ENCODE data around the gene SRPK2.
"Not testable (repeated sequence)": the region's sequence is repeated elsewhere in the genome, so short reads cannot be mapped to it uniquely, and the experiment has no call there.

The SRPK2 gene

GRCh38 chr7:105339404-105340323 is 49.1 kb downstream of the SRPK2 start:
- no peak for DNase-seq (ENCODE audit: low read depth)

- no peak for DNase-seq (ENCODE audit: low read depth)
Measured at GRCh38 chr7:105337529-105337928, 51.2 kb downstream of the SRPK2 start.

- DNase-seq (ENCODE audit: low read depth): no peak
Measured at GRCh38 chr7:105336009-105336408, 52.7 kb downstream of the SRPK2 start.

GRCh38 chr7:105332661-105333060 is 56.1 kb downstream of the SRPK2 start:
- not testable (repeated sequence) for DNase-seq (ENCODE audit: low read depth)

GRCh38 chr7:105330526-105330925 is 58.2 kb downstream of the SRPK2 start:
- DNase-seq (ENCODE audit: low read depth): no peak

- DNase-seq (ENCODE audit: low read depth): no peak
Measured at GRCh38 chr7:105327201-105327600, 61.5 kb downstream of the SRPK2 start.

- DNase-seq (ENCODE audit: low read depth): no peak
Measured at GRCh38 chr7:105325216-105325904, 63.4 kb downstream of the SRPK2 start.

GRCh38 chr7:105324606-105325005 is 64.1 kb downstream of the SRPK2 start:
- DNase-seq (ENCODE audit: low read depth): not testable (repeated sequence)

GRCh38 chr7:105323366-105323765 is 65.4 kb downstream of the SRPK2 start:
- DNase-seq (ENCODE audit: low read depth): no peak

GRCh38 chr7:105322655-105323277 is 66.0 kb downstream of the SRPK2 start:
- DNase-seq (ENCODE audit: low read depth): no peak

- DNase-seq (ENCODE audit: low read depth): no peak
Measured at GRCh38 chr7:105321754-105322455, 66.8 kb downstream of the SRPK2 start.

GRCh38 chr7:105320896-105321295 is 67.8 kb downstream of the SRPK2 start:
- no peak for DNase-seq (ENCODE audit: low read depth)

- DNase-seq (ENCODE audit: low read depth): no peak
Measured at GRCh38 chr7:105319578-105319977, 69.1 kb downstream of the SRPK2 start.

GRCh38 chr7:105316578-105317344 is 72.0 kb downstream of the SRPK2 start:
- DNase-seq (ENCODE audit: low read depth): no peak

- DNase-seq (ENCODE audit: low read depth): no peak
Measured at GRCh38 chr7:105315357-105315756, 73.4 kb downstream of the SRPK2 start.

GRCh38 chr7:105309235-105310169 is 79.2 kb downstream of the SRPK2 start:
- no peak for DNase-seq (ENCODE audit: low read depth)

- DNase-seq (ENCODE audit: low read depth): no peak
Measured at GRCh38 chr7:105307163-105307672, 81.5 kb downstream of the SRPK2 start.

GRCh38 chr7:105306298-105306748 is 82.4 kb downstream of the SRPK2 start:
- no peak for DNase-seq (ENCODE audit: low read depth)

- no peak for DNase-seq (ENCODE audit: low read depth)
Measured at GRCh38 chr7:105305633-105306032, 83.1 kb downstream of the SRPK2 start.

All from activated gamma-delta T cell treated with anti-CD3 and anti-CD28 coated beads, Interleukin-2, amount 50 U/mL, for 16 hours (primary cell).